Hematopoietic multipotent progenitor cell treated with erythropoietin and hydrocortisone succinate and interleukin-3 and kit ligand, for 4 days (in vitro differentiated cells): Measurements from ENCODE around the gene MGARP.

Source experiments
- DNase-seq: peaks from one replicate; pipeline ENCODE4 v3.0.0-alpha.2; 2015

The MGARP gene

GRCh38 chr4:139242511-139243051, 37.4 kb downstream of the MGARP start:
- no peak for DNase-seq

GRCh38 chr4:139241784-139242151, 38.3 kb downstream of the MGARP start:
- DNase-seq: no peak

GRCh38 chr4:139241086-139241783, 38.8 kb downstream of the MGARP start:
- no peak for DNase-seq

GRCh38 chr4:139239127-139239772, 40.8 kb downstream of the MGARP start:
- DNase-seq: no peak

- no peak for DNase-seq
Measured at GRCh38 chr4:139234253-139234652, 45.8 kb downstream of the MGARP start.

- peak; percentile 79 for DNase-seq
Measured at GRCh38 chr4:139229534-139230039, 50.4 kb downstream of the MGARP start.

- peak; percentile 80 for DNase-seq
Measured at GRCh38 chr4:139227729-139228404, 52.2 kb downstream of the MGARP start.

GRCh38 chr4:139223682-139224317, 56.2 kb downstream of the MGARP start:
- peak; percentile 45 for DNase-seq

- no peak for DNase-seq
Measured at GRCh38 chr4:139222215-139222614, 57.8 kb downstream of the MGARP start.

GRCh38 chr4:139221687-139222086, 58.3 kb downstream of the MGARP start:
- DNase-seq: no peak

- no peak for DNase-seq
Measured at GRCh38 chr4:139219450-139220055, 60.5 kb downstream of the MGARP start.
